ENCODE results near the gene MPPED2. TPM values are rescaled to one million over a fixed set of nuclear protein-coding genes. Genes with fewer than 3 reads are reported as not detected.

Gene MPPED2
- total RNA-seq, 1 donor from 2014 or later: not detected

GRCh38 chr11:30406978-30407762 is 179.0 kb downstream of the MPPED2 start:
- Histone ChIP-seq H3K36me3 (ENCODE audit: control insufficient read depth, insufficient read depth, low read length) (no peaks in the 10 kb centered on the region), H3K27me3 (ENCODE audit: control insufficient read depth, insufficient read depth, low read length) (no peaks in the 10 kb centered on the region), H3K4me3 (ENCODE audit: low read depth, low read length) (no peak overlapping the region)
- FAIRE-seq (no peak), DNase-seq (ENCODE audit: low read depth) (no peak)
- no peak for TF ChIP-seq CTCF (IDR thresholded peaks at IDR 0.05; ENCODE audit: insufficient read depth, low read length, severe bottlenecking)

GRCh38 chr11:30405385-30405784 is 180.8 kb downstream of the MPPED2 start:
- Histone ChIP-seq H3K36me3 (ENCODE audit: control insufficient read depth, insufficient read depth, low read length) (no peaks in the 10 kb centered on the region), H3K27me3 (ENCODE audit: control insufficient read depth, insufficient read depth, low read length) (no peaks in the 10 kb centered on the region), H3K4me3 (ENCODE audit: low read depth, low read length) (no peak overlapping the region)
- DNase-seq (ENCODE audit: low read depth) (no peak), FAIRE-seq (no peak)
- no peak for TF ChIP-seq CTCF (IDR thresholded peaks at IDR 0.05; ENCODE audit: insufficient read depth, low read length, severe bottlenecking)

- no peak for TF ChIP-seq CTCF (IDR thresholded peaks at IDR 0.05; ENCODE audit: insufficient read depth, low read length, severe bottlenecking)
Observed at GRCh38 chr11:30404136-30404535, 182.0 kb downstream of the MPPED2 start.

GRCh38 chr11:30395751-30396150 is 190.4 kb downstream of the MPPED2 start:
- DNase-seq (ENCODE audit: low read depth) (no peak), FAIRE-seq (no peak)
- no peak for TF ChIP-seq CTCF (IDR thresholded peaks at IDR 0.05; ENCODE audit: insufficient read depth, low read length, severe bottlenecking)
- H3K27me3 ChIP-seq (ENCODE audit: control insufficient read depth, insufficient read depth, low read length): no peaks in the 10 kb centered on the region
- H3K36me3 ChIP-seq (ENCODE audit: control insufficient read depth, insufficient read depth, low read length): no peaks in the 10 kb centered on the region
- no peak overlapping the region for H3K4me3 ChIP-seq (ENCODE audit: low read depth, low read length)

More at GRCh38 chr11:30404136-30404535, 182.0 kb downstream of the MPPED2 start:
- no peak for DNase-seq (ENCODE audit: low read depth)
- FAIRE-seq: no peak
- Histone ChIP-seq H3K27me3 (ENCODE audit: control insufficient read depth, insufficient read depth, low read length) (no peaks in the 10 kb centered on the region), H3K36me3 (ENCODE audit: control insufficient read depth, insufficient read depth, low read length) (no peaks in the 10 kb centered on the region), H3K4me3 (ENCODE audit: low read depth, low read length) (no peak overlapping the region)

DNA sequence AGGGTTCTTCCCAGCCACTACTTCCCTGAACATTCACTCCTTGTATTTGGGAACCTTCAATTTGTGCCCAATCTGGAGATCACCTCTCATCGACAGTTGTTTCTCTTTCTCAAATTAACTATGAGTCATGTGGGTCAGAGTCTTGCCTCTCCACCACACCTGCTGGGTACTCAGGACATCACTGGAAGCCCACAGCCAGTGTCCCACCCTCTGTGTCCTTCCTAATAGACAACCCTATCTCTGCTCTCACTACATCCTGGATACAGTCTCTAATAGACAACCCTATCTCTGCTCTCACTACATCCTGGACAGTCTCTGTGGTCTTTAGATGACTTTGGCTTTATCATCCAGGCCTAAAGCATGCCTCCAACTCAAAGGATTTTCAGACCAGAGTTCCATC is 193.1 kb downstream of the MPPED2 start:
- FAIRE-seq: no peak
- H3K36me3 ChIP-seq (ENCODE audit: control insufficient read depth, insufficient read depth, low read length): no peaks in the 10 kb centered on the region
- DNase-seq (ENCODE audit: low read depth): no peak
- H3K4me3 ChIP-seq (ENCODE audit: low read depth, low read length): no peak overlapping the region
- H3K27me3 ChIP-seq (ENCODE audit: control insufficient read depth, insufficient read depth, low read length): no peaks in the 10 kb centered on the region
- no peak for TF ChIP-seq CTCF (IDR thresholded peaks at IDR 0.05; ENCODE audit: insufficient read depth, low read length, severe bottlenecking)

Measured in bronchial epithelial cell (primary cell).